A549 (cell line): ENCODE results near the gene CD40LG. TPM values are rescaled to one million over a fixed set of nuclear protein-coding genes. Genes with fewer than 3 reads are reported as not detected.
A peak's percentile ranks its signal among the peaks of the same experiment; 100 is the strongest.

Experiments
- ATAC-seq, 2 experiments: fragments of 200-7000 bp in 1 of 2; fragments of >200 bp in 1 of 2; cut with Nextera tagmentation in 1 of 2; cut with Tn5 transposase in 1 of 2; 3 replicates each; pipeline versions ENCODE4 v1.8.0 to v1.9.1; 2018 to 2020; ENCODE audit warnings: mild to moderate bottlenecking in 1 of 2, moderate library complexity in 1 of 2
- CTCF ChIA-PET: fragments of 300-600 bp; sonication (Branson Sonifier 250); formaldehyde crosslinking; extraction: SDS; loops from one replicate; lab custom pipeline; 2021; ENCODE audit warnings: antibody characterized with exemption, inconsistent platforms; lab: Yijun Ruan, JAX
- POLR2A ChIA-PET: fragments of 350-600 bp; formaldehyde crosslinking; extraction: SDS; loops from one replicate; lab custom pipeline; 2021; ENCODE audit warnings: antibody characterized with exemption, inconsistent platforms; lab: Yijun Ruan, JAX
- DNase-seq, 2 experiments: peaks; one replicate each; pipeline versions ENCODE4 v3.0.0 to v3.0.0-alpha.2; 2011 to 2016; ENCODE audit warnings: low read depth in 1 of 2, low spot score in 1 of 2
- FAIRE-seq: peaks from 2 replicates; lab custom pipeline; 2011; peaks lifted over from hg19 to GRCh38; lab: Jason Lieb, UNC
- H3K27ac ChIP-seq, 2 experiments: fragments of >200 bp; sonication (Bioruptor Twin); formaldehyde crosslinking; 3 replicates each; pipeline ENCODE4 v1.5.1; 2016 to 2017
- H3K4me1 ChIP-seq: fragments of >200 bp; sonication (Bioruptor Twin); formaldehyde crosslinking; 3 replicates; pipeline ENCODE4 v1.6.1; 2016
- H3K4me2 ChIP-seq: fragments of >200 bp; sonication (Bioruptor Twin); formaldehyde crosslinking; 3 replicates; pipeline ENCODE4 v1.6.1; 2016
- H3K4me3 ChIP-seq: fragments of >200 bp; sonication (Bioruptor Twin); formaldehyde crosslinking; 3 replicates; pipeline ENCODE4 v1.5.1; 2016
- H3K9me3 ChIP-seq: fragments of >200 bp; sonication (Bioruptor Twin); formaldehyde crosslinking; 3 replicates; pipeline ENCODE4 v1.6.1; 2016
- ATOH8 ChIP-seq: fragments of 250-450 bp; sonication (Bioruptor Pico); IDR thresholded peaks from 2 replicates; pipeline ENCODE4 v1.5.0; 2020; ENCODE audit warnings: low read depth, mild to moderate bottlenecking, moderate library complexity
- CTCF ChIP-seq: fragments of >200 bp; sonication (Bioruptor Twin); formaldehyde crosslinking; IDR thresholded peaks from 3 replicates; pipeline ENCODE4 v1.5.1; 2016
- GATA3 ChIP-seq: IDR thresholded peaks from 2 replicates; pipeline ENCODE4 v1.6.1; 2012; ENCODE audit warnings: borderline replicate concordance
- HOXB13 ChIP-seq: fragments of 250-450 bp; sonication (Bioruptor Pico); IDR thresholded peaks from 2 replicates; pipeline ENCODE4 v1.5.0; 2020; ENCODE audit warnings: low read depth, mild to moderate bottlenecking, moderate library complexity
- MAFK ChIP-seq: fragments of 450-650 bp; IDR thresholded peaks from 2 replicates; pipeline ENCODE4 v1.6.1; 2014; ENCODE audit not compliant: partially characterized antibody
- MAX ChIP-seq: IDR thresholded peaks from 2 replicates; pipeline ENCODE4 v1.6.1; 2012
- MAZ ChIP-seq: fragments of 150-350 bp; IDR thresholded peaks from 2 replicates; pipeline ENCODE4 v1.6.1; 2014; ENCODE audit warnings: antibody characterized with exemption, low read depth, low read length, borderline replicate concordance
- NFE2L2 ChIP-seq: fragments of 150-350 bp; conservative IDR thresholded peaks from 2 replicates; pipeline ENCODE4 v1.6.1; 2014; ENCODE audit warnings: low read length
- PHF8 ChIP-seq: fragments of 200-600 bp; sonication (generic); IDR thresholded peaks from 2 replicates; pipeline ENCODE4 v1.6.1; 2016; ENCODE audit warnings: low read depth, mild to moderate bottlenecking, antibody characterized with exemption, moderate library complexity, borderline replicate concordance
- RAD21 ChIP-seq, 2 experiments: fragments of >200 bp in 1 of 2; sonication (Bioruptor Twin) in 1 of 2; formaldehyde crosslinking in 1 of 2; IDR thresholded peaks in 1 of 2; conservative IDR thresholded peaks in 1 of 2; 2 replicates in 1 of 2; 3 replicates in 1 of 2; pipeline ENCODE4 v1.6.1; 2012 to 2018; ENCODE audit warnings: inconsistent platforms in 1 of 2
- REST ChIP-seq: fragments of 200-600 bp; sonication (generic); IDR thresholded peaks from 2 replicates; pipeline ENCODE4 v1.6.1; 2016; ENCODE audit warnings: antibody characterized with exemption, mild to moderate bottlenecking, moderate library complexity
- RFX5 ChIP-seq: fragments of 450-650 bp; IDR thresholded peaks from 2 replicates; pipeline ENCODE4 v1.7.1; 2014; ENCODE audit warnings: antibody characterized with exemption, mild to moderate bottlenecking, moderate library complexity
- SMC3 ChIP-seq: fragments of >200 bp; sonication (Bioruptor Twin); formaldehyde crosslinking; IDR thresholded peaks from 3 replicates; pipeline ENCODE4 v1.6.1; 2018; ENCODE audit warnings: inconsistent platforms
- WGBS: methylation state at CpG from one replicate; pipeline ENCODE4 v1.1.6; 2017; ENCODE audit errors: missing lambda C conversion rate; 5-methylcytosine and 5-hydroxymethylcytosine counted together
- polyA plus RNA-seq, 4 experiments: library from polyadenylated mRNA; depleted of rRNA in 3 of 4; stranded (reverse); fragments of >200 nt; fragmentation: RNase III in 1 of 4; extraction: RNeasy Plus Mini Kit Qiagen cat#74134 plus additional on column Dnase treatment in 1 of 4; gene quantifications; 2 replicates in 3 of 4; 3 replicates in 1 of 4; pipeline ENCODE4 v1.2.3, GENCODE V29; 2011 to 2017

Gene CD40LG
- polyA plus RNA-seq, 2 of the 4 experiments (the other 2 are of a cell fraction) = not detected

GRCh38 chrX:136692271-136692670 lies 44.3 kb downstream of the CD40LG start (continued):
- no peak for TF ChIP-seq PHF8
- TF ChIP-seq, all 56 proteins: peak for 0

- H3K27ac ChIP-seq = no peak overlapping the region
- CTCF ChIA-PET = interaction anchor here (0.5 to 4.2 kb wide), 27 partner anchors 11 to 1206 kb away, joined by 3 to 18 read pairs (median 4); no protein-coding TSS in a partner anchor
- peak; percentile 78 to 84 for TF ChIP-seq RAD21 (conservative IDR thresholded peaks at IDR 0.05 in 1 of 2, IDR thresholded peaks at IDR 0.05 in 1 of 2)
- no peak for TF ChIP-seq MAX
- peak; percentile 70 for TF ChIP-seq SMC3
- peak; percentile 66 for TF ChIP-seq CTCF
- no peak for TF ChIP-seq MAZ
- TF ChIP-seq ATOH8 (CRISPR knock-in tag) = no peak
- WGBS = 31% methylated on average over 8 of the region's 8 CpGs
- no peak overlapping the region for H3K4me3 ChIP-seq
- ATAC-seq (peak; percentile 50 to 81; a peak in 3 of 6 replicates), DNase-seq (peak; percentile 21 to 51), FAIRE-seq (peak; percentile 99)
- POLR2A ChIA-PET = no interaction called here
- H3K9me3 ChIP-seq = no peaks in the 10 kb centered on the region
- no peaks in the 10 kb centered on the region for H3K4me1 ChIP-seq
- no peak overlapping the region for H3K4me2 ChIP-seq
These were observed 46.6 kb downstream of the CD40LG start for GRCh38 chrX:136694431-136695087.

- no peak for ATAC-seq
- DNase-seq = no peak
- ChIA-PET POLR2A (no interaction called here), CTCF (interaction anchor here (1.3 to 4.2 kb wide), 6 partner anchors 10 to 534 kb away, joined by 3 to 18 read pairs (median 4); no protein-coding TSS in a partner anchor)
- H3K27ac ChIP-seq = no peak overlapping the region
- no peaks in the 10 kb centered on the region for H3K9me3 ChIP-seq
- 10% methylated on average over 1 of the region's 1 CpG for WGBS
- no peak overlapping the region for H3K4me2 ChIP-seq
- no peaks in the 10 kb centered on the region for H3K4me1 ChIP-seq
- FAIRE-seq = no peak
- no peak overlapping the region for H3K4me3 ChIP-seq
- TF ChIP-seq NFE2L2 = no peak
These were observed 49.2 kb downstream of the CD40LG start for GRCh38 chrX:136697156-136697555.

GRCh38 chrX:136708348-136708747 lies 60.4 kb downstream of the CD40LG start:
- ATAC-seq = peak; percentile 73 to 78; a peak in 4 of 6 replicates
- POLR2A ChIA-PET = interaction anchor here (0.6 kb wide), 1 partner anchor 216 kb away, joined by 6 read pairs; no protein-coding TSS in a partner anchor

More at GRCh38 chrX:136708348-136708747, 60.4 kb downstream of the CD40LG start:
- FAIRE-seq = no peak
- Histone ChIP-seq H3K27ac (no peak overlapping the region), H3K4me1 (peaks cover 6% of the 10 kb centered on the region; the same call in 1 of the 3 replicates), H3K9me3 (no peaks in the 10 kb centered on the region), H3K4me2 (no peak overlapping the region), H3K4me3 (no peak overlapping the region)
- 48% methylated on average over 1 of the region's 1 CpG for WGBS
- peak; percentile 40 for TF ChIP-seq CTCF
- no peak for TF ChIP-seq REST
- no peak for TF ChIP-seq RFX5
- TF ChIP-seq MAFK = peak; percentile 42
- TF ChIP-seq HOXB13 (CRISPR knock-in tag) = no peak
- no peak for TF ChIP-seq GATA3
- peak; percentile 6 for DNase-seq
- CTCF ChIA-PET = interaction anchor here (0.6 to 1.6 kb wide), 5 partner anchors 100 to 359 kb away, joined by 3 to 6 read pairs (median 3); no protein-coding TSS in a partner anchor
